ENCODE data around the gene SULT4A1. TPM values are rescaled to one million over a fixed set of nuclear protein-coding genes. Genes with fewer than 3 reads are reported as not detected.

SULT4A1 gene
- total RNA-seq, 1 experiment from 2014 or later: 12.6 TPM

DNA sequence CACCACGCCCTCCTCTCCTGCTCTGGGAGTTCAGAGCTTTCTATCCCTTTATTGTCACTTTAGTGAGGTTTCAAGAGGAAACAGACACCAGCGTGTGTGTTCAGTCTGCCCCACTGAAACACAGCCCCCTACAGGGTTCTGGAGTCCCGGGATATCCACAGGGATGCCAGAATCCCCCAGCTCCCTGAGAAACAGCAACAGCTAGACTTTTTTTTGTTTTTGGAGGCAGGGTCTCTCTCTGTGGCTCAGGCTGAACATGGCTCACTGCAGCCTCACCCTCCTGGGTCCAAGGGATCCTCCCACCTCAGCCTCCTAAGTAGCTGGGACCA is 10.4 kb downstream of the SULT4A1 start (continued):
- TF ChIP-seq, protein P1, sequence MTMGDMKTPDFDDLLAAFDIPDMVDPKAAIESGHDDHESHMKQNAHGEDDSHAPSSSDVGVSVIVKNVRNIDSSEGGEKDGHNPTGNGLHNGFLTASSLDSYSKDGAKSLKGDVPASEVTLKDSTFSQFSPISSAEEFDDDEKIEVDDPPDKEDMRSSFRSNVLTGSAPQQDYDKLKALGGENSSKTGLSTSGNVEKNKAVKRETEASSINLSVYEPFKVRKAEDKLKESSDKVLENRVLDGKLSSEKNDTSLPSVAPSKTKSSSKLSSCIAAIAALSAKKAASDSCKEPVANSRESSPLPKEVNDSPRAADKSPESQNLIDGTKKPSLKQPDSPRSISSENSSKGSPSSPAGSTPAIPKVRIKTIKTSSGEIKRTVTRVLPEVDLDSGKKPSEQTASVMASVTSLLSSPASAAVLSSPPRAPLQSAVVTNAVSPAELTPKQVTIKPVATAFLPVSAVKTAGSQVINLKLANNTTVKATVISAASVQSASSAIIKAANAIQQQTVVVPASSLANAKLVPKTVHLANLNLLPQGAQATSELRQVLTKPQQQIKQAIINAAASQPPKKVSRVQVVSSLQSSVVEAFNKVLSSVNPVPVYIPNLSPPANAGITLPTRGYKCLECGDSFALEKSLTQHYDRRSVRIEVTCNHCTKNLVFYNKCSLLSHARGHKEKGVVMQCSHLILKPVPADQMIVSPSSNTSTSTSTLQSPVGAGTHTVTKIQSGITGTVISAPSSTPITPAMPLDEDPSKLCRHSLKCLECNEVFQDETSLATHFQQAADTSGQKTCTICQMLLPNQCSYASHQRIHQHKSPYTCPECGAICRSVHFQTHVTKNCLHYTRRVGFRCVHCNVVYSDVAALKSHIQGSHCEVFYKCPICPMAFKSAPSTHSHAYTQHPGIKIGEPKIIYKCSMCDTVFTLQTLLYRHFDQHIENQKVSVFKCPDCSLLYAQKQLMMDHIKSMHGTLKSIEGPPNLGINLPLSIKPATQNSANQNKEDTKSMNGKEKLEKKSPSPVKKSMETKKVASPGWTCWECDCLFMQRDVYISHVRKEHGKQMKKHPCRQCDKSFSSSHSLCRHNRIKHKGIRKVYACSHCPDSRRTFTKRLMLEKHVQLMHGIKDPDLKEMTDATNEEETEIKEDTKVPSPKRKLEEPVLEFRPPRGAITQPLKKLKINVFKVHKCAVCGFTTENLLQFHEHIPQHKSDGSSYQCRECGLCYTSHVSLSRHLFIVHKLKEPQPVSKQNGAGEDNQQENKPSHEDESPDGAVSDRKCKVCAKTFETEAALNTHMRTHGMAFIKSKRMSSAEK (CRISPR knock-in tag; IDR thresholded peaks at IDR 0.05; ENCODE audit: borderline replicate concordance): no peak
- no peak for TF ChIP-seq CREM (CRISPR knock-in tag; IDR thresholded peaks at IDR 0.05)
- TF ChIP-seq, protein P2, sequence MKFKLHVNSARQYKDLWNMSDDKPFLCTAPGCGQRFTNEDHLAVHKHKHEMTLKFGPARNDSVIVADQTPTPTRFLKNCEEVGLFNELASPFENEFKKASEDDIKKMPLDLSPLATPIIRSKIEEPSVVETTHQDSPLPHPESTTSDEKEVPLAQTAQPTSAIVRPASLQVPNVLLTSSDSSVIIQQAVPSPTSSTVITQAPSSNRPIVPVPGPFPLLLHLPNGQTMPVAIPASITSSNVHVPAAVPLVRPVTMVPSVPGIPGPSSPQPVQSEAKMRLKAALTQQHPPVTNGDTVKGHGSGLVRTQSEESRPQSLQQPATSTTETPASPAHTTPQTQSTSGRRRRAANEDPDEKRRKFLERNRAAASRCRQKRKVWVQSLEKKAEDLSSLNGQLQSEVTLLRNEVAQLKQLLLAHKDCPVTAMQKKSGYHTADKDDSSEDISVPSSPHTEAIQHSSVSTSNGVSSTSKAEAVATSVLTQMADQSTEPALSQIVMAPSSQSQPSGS (CRISPR knock-in tag; IDR thresholded peaks at IDR 0.05; ENCODE audit: borderline replicate concordance, low read depth): no peak

DNA sequence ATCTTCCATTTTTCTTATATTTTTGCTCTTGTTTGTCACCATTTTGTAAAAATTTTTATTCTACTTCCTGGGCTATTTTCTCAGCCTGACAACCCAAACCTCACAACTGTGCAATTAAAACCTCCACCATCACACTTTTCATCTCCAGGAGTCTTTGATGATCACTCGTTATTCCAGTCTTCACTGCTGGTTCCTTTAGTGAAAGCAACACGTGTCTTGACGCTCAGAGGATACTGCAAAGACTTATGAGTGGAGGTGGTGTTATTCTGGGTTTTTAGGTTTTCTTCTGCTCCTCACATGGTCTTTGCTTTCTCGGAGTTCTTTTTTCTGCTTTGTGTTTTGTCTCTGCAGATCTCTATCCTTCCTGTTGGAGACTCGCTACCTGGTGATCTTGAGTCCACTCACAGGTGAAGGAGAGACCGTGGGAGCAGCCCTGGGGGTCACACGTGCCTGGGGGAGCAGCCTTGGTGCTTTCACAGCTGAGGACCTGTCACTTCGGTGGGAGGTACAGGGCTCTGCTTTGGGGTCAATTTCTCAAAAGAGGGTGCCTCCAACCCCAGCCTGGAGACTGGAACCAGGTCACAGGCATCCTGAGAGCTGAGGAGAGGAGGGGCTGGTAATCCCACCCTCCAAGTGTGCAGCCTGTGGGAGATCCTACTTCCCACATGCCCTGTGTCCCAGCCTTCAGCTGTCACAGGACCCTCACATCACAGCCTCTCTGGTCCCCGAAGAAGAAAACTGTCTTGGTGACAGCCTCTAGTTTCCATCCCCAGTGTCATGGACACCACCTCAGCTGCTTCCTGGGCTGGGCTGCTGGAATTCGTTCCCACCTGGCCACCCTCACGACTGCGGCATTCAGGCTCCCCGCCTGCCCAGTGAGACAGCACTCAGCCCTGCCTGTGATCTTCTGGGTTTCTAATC is 11.0 kb downstream of the SULT4A1 start:
- Mint-ChIP-seq H3K4me3 (no peak overlapping the region), H3K27ac (peak overlapping the region; percentile 6; the same call in 1 of the 2 replicates), H3K27me3 (ENCODE audit: low read depth) (no peaks in the 10 kb centered on the region), H3K9me3 (peaks cover 2% of the 10 kb centered on the region), H3K36me3 (peaks cover 2% of the 10 kb centered on the region), H3K4me1 (peaks cover 31% of the 10 kb centered on the region)
- POLR2A ChIA-PET: interaction anchor here (0.6 kb wide), 1 partner anchor 117 kb away, joined by 6 read pairs; no protein-coding TSS in a partner anchor
- no peak for ATAC-seq
- TF ChIP-seq OVOL2 (CRISPR knock-in tag; IDR thresholded peaks at IDR 0.05; ENCODE audit: borderline replicate concordance) (no peak), ZMAT4 (CRISPR knock-in tag; IDR thresholded peaks at IDR 0.05) (no peak), ZNF232 (CRISPR knock-in tag; IDR thresholded peaks at IDR 0.05) (no peak), NR2C2 (CRISPR knock-in tag; IDR thresholded peaks at IDR 0.05) (no peak), ZNF121 (CRISPR knock-in tag; IDR thresholded peaks at IDR 0.05) (no peak), NR1H2 (CRISPR knock-in tag; IDR thresholded peaks at IDR 0.05) (no peak), SOX15 (CRISPR knock-in tag; IDR thresholded peaks at IDR 0.05) (no peak), JAZF1 (CRISPR knock-in tag; IDR thresholded peaks at IDR 0.05) (no peak), GABPB1 (CRISPR knock-in tag; IDR thresholded peaks at IDR 0.05) (no peak), HMGA2 (CRISPR knock-in tag; IDR thresholded peaks at IDR 0.05) (no peak), PRRX2 (CRISPR knock-in tag; IDR thresholded peaks at IDR 0.05) (no peak), EMX1 (CRISPR knock-in tag; IDR thresholded peaks at IDR 0.05) (no peak), IRF2 (CRISPR knock-in tag; IDR thresholded peaks at IDR 0.05; ENCODE audit: borderline replicate concordance, low read depth) (no peak), ELF4 (CRISPR knock-in tag; IDR thresholded peaks at IDR 0.05; ENCODE audit: low read depth) (no peak), TEAD1 (CRISPR knock-in tag; IDR thresholded peaks at IDR 0.05) (no peak), NFATC4 (CRISPR knock-in tag; IDR thresholded peaks at IDR 0.05) (no peak), FOXK1 (CRISPR knock-in tag; IDR thresholded peaks at IDR 0.05) (no peak), SP1 (CRISPR knock-in tag; conservative IDR thresholded peaks at IDR 0.05) (no peak)
- TF ChIP-seq, protein P3, sequence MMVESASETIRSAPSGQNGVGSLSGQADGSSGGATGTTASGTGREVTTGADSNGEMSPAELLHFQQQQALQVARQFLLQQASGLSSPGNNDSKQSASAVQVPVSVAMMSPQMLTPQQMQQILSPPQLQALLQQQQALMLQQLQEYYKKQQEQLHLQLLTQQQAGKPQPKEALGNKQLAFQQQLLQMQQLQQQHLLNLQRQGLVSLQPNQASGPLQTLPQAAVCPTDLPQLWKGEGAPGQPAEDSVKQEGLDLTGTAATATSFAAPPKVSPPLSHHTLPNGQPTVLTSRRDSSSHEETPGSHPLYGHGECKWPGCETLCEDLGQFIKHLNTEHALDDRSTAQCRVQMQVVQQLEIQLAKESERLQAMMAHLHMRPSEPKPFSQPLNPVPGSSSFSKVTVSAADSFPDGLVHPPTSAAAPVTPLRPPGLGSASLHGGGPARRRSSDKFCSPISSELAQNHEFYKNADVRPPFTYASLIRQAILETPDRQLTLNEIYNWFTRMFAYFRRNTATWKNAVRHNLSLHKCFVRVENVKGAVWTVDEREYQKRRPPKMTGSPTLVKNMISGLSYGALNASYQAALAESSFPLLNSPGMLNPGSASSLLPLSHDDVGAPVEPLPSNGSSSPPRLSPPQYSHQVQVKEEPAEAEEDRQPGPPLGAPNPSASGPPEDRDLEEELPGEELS (CRISPR knock-in tag; IDR thresholded peaks at IDR 0.05): no peak
- TF ChIP-seq, protein P4, sequence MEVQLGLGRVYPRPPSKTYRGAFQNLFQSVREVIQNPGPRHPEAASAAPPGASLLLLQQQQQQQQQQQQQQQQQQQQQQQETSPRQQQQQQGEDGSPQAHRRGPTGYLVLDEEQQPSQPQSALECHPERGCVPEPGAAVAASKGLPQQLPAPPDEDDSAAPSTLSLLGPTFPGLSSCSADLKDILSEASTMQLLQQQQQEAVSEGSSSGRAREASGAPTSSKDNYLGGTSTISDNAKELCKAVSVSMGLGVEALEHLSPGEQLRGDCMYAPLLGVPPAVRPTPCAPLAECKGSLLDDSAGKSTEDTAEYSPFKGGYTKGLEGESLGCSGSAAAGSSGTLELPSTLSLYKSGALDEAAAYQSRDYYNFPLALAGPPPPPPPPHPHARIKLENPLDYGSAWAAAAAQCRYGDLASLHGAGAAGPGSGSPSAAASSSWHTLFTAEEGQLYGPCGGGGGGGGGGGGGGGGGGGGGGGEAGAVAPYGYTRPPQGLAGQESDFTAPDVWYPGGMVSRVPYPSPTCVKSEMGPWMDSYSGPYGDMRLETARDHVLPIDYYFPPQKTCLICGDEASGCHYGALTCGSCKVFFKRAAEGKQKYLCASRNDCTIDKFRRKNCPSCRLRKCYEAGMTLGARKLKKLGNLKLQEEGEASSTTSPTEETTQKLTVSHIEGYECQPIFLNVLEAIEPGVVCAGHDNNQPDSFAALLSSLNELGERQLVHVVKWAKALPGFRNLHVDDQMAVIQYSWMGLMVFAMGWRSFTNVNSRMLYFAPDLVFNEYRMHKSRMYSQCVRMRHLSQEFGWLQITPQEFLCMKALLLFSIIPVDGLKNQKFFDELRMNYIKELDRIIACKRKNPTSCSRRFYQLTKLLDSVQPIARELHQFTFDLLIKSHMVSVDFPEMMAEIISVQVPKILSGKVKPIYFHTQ (CRISPR knock-in tag; IDR thresholded peaks at IDR 0.05): no peak
- CTCF ChIA-PET: interaction anchor here (0.5 to 11.6 kb wide), 5 partner anchors 11 to 236 kb away, joined by 3 to 140 read pairs (median 4); partner anchors contain the start of gene SULT4A1
- DNase-seq (ENCODE audit: low spot score): no peak

Data from WTC11 (cell line).